ACC112 (cell line): Measurements from ENCODE around the gene GRID1.

Experiments
- H2AFZ ChIP-seq: fragments of 200-600 bp; sonication (generic); one replicate; pipeline ENCODE4 v1.6.0; 2017; ENCODE audit warnings: antibody characterized with exemption, low read length; ENCODE audit not compliant: unreplicated experiment
- H3K27ac ChIP-seq: fragments of 200-600 bp; sonication (generic); 2 replicates; pipeline ENCODE4 v1.5.1; 2014; ENCODE audit warnings: low read depth, mild to moderate bottlenecking, antibody characterized with exemption, low read length, moderate library complexity
- H3K27me3 ChIP-seq: fragments of 200-600 bp; sonication (generic); 2 replicates; pipeline ENCODE4 v1.6.1; 2014; ENCODE audit warnings: mild to moderate bottlenecking, antibody characterized with exemption, low read length, moderate library complexity, mixed read lengths; ENCODE audit not compliant: insufficient read depth
- H3K36me3 ChIP-seq: fragments of 200-600 bp; sonication (generic); 2 replicates; pipeline ENCODE4 v1.6.1; 2016; ENCODE audit warnings: mild to moderate bottlenecking, antibody characterized with exemption, low read length, moderate library complexity, mixed read lengths; ENCODE audit not compliant: insufficient read depth
- H3K4me1 ChIP-seq: fragments of 200-600 bp; sonication (generic); one replicate; pipeline ENCODE4 v1.6.1; 2016; ENCODE audit warnings: low read length, mixed read lengths; ENCODE audit not compliant: insufficient read depth, unreplicated experiment, control insufficient read depth
- H3K4me3 ChIP-seq: fragments of 200-600 bp; sonication (generic); 2 replicates; pipeline ENCODE4 v1.5.1; 2014; ENCODE audit warnings: mild to moderate bottlenecking, low read depth, low read length
- H3K79me2 ChIP-seq: fragments of 200-600 bp; sonication (generic); one replicate; pipeline ENCODE4 v1.6.0; 2016; ENCODE audit warnings: low read length; ENCODE audit not compliant: control insufficient read depth, unreplicated experiment, insufficient read depth

Gene GRID1

DNA sequence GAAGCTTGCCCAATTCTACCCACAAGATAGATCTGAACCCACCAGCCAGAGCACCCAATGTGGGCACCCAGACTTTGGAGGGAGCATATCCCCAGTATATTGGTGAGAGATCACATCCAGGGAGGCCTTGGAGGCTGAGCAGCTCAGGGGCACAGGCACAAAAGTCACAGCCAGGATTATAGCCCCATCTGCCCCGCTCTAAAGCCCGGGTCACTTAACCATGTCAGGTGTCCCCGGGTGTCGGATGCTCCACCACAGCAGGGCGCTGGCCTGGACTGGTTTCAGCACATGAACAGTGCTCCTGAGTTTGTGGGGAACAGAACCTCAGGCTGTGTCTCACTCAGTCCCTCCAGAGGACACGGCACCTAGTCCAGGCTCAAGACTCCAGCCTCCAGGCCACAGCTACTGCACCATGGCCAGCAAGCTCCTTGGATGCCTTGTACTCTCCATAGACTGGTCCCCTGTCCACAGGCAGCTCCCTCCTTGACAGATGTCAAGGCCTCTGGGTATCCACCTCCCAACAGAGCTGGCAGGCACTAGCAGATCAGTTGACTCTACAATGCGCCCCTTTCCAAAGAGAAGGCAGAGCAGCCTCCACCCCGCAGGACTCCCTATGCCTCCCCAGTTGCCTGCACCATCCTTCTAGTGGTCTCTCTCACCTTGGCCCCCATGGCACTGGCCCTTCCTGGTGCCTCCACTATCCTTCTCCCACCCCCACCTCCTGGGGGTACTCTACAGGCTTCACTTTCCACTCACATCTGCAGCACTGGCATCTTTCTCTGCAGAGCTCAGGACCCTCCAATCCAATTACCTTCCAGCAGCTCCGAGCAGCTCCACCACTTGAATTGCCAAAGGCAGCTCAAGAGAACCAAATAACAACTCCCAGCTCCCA is 306.0 kb downstream of the GRID1 start:
- Histone ChIP-seq H2AFZ (no peak overlapping the region), H3K4me3 (no peak overlapping the region), H3K36me3 (no peaks in the 10 kb centered on the region)

DNA sequence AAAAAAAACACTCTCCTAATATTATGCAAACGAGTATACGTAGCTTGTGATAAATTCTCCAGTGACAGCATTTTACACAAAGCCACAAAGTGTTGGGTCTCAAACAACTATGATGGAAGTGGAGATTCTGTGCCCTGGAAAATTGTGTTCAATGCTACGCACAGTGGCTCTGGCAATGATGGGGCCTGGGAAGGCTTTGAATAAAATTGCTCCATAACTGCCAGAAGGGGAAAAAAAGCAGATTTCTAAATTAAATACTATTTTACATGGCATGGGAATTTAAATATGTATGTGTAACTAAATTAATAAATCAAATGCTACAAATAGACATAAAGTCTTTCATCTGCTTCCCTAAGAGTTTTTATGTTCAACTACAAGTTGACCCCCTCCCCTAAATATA is 306.7 kb downstream of the GRID1 start:
- Histone ChIP-seq H3K36me3 (no peaks in the 10 kb centered on the region), H3K27ac (no peak overlapping the region), H3K4me3 (no peak overlapping the region), H3K4me1 (no peaks in the 10 kb centered on the region), H2AFZ (no peak overlapping the region), H3K79me2 (no peaks in the 10 kb centered on the region), H3K27me3 (no peaks in the 10 kb centered on the region)

More for the DNA sequence above, 306.0 kb downstream of the GRID1 start:
- Histone ChIP-seq H3K4me1 (no peaks in the 10 kb centered on the region), H3K27me3 (no peaks in the 10 kb centered on the region), H3K27ac (no peak overlapping the region), H3K79me2 (no peaks in the 10 kb centered on the region)

DNA sequence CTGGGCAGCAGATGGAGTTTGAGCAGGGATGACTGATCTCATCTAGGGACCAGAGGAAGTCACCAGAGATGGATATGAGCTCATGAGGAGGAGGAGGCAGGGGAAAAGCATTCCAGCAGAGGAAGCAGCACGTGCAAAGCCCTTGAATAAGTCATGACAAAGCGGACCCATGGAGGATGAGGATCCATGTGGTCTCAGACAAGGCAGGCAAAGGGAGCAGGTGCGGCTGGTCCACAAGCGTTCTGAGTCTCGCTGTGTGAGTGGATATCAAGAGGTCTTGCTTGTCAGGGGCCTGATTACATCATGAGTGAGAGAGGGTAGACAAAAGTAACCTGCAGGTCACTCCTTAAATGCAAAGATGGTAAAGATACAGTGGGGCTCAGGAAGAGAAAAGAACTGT is 307.6 kb downstream of the GRID1 start:
- H2AFZ ChIP-seq, result no peak overlapping the region
- H3K27ac ChIP-seq, result no peak overlapping the region
- no peaks in the 10 kb centered on the region for H3K79me2 ChIP-seq
- H3K4me1 ChIP-seq, result no peaks in the 10 kb centered on the region
- no peaks in the 10 kb centered on the region for H3K36me3 ChIP-seq
- no peaks in the 10 kb centered on the region for H3K27me3 ChIP-seq
- H3K4me3 ChIP-seq, result no peak overlapping the region

DNA sequence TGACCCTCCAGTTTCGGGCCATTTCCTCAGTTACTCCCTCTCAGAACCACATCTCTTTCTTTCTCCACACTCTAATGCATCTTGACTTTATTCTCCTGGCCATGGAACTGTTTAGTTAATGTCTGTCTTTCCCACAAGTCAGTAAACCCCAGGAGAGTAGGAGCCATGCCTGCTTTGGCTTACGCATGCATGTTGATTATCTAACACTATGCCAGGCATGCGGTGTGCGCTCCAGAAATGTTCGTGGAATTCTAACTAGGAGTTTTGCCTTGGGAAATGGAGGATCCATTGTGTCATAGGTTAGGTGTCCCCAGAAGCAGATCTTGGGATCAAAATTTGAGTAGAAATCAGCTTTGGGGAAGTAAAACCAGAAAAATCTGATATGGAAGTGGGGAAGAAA is 308.9 kb downstream of the GRID1 start:
- Histone ChIP-seq H3K79me2 (no peaks in the 10 kb centered on the region), H3K4me3 (no peak overlapping the region), H3K27ac (no peak overlapping the region)

DNA sequence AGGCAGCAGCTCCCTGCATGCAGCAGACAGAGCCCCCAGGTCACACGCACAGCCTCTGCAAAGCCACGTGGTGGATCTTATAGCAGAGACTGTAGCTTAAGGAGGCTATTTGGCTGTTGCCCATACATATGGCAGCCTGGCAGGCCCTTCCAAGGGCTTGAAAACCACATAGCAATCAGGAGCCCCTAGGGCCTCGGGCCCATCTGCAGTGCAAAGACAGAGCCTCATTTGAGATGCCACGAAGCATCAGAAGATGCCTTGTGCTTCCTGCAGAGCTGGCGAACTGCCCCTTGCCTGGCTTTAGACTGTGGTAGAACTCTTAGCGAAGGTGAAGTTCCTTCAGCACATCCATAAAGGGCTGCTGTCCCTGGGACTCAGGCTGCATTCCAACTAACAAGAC is 309.9 kb downstream of the GRID1 start:
- H2AFZ ChIP-seq, result no peak overlapping the region

More for the DNA sequence above, 308.9 kb downstream of the GRID1 start:
- H3K36me3 ChIP-seq, result no peaks in the 10 kb centered on the region
- no peak overlapping the region for H2AFZ ChIP-seq
- no peaks in the 10 kb centered on the region for H3K27me3 ChIP-seq
- H3K4me1 ChIP-seq, result no peaks in the 10 kb centered on the region

DNA sequence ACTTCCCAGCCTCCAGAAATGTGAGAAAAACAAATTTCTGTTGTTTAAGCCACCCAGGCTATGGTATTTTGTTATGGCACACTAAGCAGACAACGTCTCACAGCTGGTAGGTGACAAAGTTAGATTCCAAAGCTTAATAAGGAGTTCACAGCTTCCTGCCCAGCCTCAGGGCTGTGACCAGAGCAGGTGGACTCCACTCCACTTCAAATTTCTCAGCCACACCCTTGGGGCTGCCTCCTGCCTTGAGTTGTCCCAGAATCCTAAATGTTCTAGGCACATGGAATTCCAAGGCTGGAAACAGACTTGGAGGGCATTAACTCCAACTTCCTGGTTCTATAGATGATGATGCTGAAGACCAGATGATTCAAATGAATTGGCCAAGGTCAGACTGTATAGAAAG is 310.7 kb downstream of the GRID1 start:
- H2AFZ ChIP-seq, result no peak overlapping the region
- H3K27ac ChIP-seq, result no peak overlapping the region
- H3K4me1 ChIP-seq, result no peaks in the 10 kb centered on the region
- no peak overlapping the region for H3K4me3 ChIP-seq
- no peaks in the 10 kb centered on the region for H3K27me3 ChIP-seq
- H3K79me2 ChIP-seq, result no peaks in the 10 kb centered on the region
- no peaks in the 10 kb centered on the region for H3K36me3 ChIP-seq

More for the DNA sequence above, 309.9 kb downstream of the GRID1 start:
- Histone ChIP-seq H3K27me3 (no peaks in the 10 kb centered on the region), H3K79me2 (no peaks in the 10 kb centered on the region), H3K4me1 (no peaks in the 10 kb centered on the region), H3K36me3 (no peaks in the 10 kb centered on the region), H3K4me3 (no peak overlapping the region), H3K27ac (no peak overlapping the region)

DNA sequence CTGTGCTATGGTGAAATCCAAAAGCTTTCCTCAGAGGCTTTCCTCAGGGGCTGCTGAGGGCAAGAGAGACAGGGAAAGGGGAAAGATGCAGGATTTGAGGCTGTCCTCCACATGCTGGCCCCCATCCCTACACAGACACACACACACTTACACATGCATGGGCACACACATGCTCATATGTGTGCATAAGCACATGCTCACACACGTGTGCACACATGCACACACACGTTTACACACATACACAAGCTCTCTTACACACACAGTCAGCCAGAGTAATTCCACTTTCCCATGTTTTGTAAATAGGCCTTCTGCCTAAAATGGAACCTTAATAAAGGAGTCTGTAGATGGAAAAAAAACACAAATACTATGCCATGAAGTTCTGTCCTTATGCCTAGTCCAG is 312.9 kb downstream of the GRID1 start:
- no peak overlapping the region for H3K27ac ChIP-seq
- no peaks in the 10 kb centered on the region for H3K4me1 ChIP-seq
- no peaks in the 10 kb centered on the region for H3K79me2 ChIP-seq
- no peak overlapping the region for H2AFZ ChIP-seq
- H3K27me3 ChIP-seq, result no peaks in the 10 kb centered on the region
- H3K4me3 ChIP-seq, result no peak overlapping the region
- H3K36me3 ChIP-seq, result no peaks in the 10 kb centered on the region

DNA sequence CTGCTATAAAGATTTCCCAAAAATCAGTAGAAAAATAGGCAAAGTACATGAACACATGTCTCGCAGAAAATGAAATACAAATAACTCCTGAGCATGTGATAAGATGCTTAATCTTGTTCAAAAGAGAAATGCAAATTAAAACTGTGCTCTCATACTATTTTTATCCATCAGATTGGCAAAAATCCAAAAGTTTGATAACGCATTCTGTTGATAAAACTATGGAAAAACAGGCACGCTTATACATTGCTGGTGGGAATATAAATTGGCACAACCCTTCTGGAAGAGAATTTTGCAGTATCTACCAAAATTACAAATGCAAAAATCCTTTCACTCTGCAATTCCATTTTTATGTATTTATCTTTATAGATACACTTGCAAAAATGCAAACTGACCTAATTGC is 315.0 kb downstream of the GRID1 start:
- Histone ChIP-seq H3K27ac (no peak overlapping the region), H3K36me3 (no peaks in the 10 kb centered on the region), H2AFZ (no peak overlapping the region), H3K79me2 (no peaks in the 10 kb centered on the region), H3K4me3 (no peak overlapping the region), H3K4me1 (no peaks in the 10 kb centered on the region), H3K27me3 (no peaks in the 10 kb centered on the region)

DNA sequence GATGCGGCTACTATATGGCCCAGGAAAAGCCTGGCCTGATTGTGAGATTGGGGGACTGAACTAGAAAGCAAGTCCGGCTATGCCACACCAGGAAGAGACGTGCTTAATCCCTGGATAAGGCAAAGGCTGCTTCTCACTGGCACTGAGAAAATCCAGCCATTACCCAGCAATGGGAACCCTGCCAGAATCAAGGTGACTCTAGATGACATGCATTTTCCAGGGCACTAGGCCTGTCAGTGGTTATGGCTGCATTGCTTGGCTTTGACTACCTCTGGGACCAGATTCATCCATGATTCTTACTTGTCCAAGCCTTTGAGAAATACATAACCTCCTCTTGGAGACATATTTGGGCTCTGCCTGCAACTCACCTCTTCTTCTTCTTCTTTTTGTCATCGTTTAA is 317.2 kb downstream of the GRID1 start:
- Histone ChIP-seq H3K4me3 (no peak overlapping the region), H3K79me2 (no peaks in the 10 kb centered on the region), H3K27me3 (no peaks in the 10 kb centered on the region), H2AFZ (no peak overlapping the region), H3K4me1 (no peaks in the 10 kb centered on the region), H3K36me3 (no peaks in the 10 kb centered on the region), H3K27ac (no peak overlapping the region)

DNA sequence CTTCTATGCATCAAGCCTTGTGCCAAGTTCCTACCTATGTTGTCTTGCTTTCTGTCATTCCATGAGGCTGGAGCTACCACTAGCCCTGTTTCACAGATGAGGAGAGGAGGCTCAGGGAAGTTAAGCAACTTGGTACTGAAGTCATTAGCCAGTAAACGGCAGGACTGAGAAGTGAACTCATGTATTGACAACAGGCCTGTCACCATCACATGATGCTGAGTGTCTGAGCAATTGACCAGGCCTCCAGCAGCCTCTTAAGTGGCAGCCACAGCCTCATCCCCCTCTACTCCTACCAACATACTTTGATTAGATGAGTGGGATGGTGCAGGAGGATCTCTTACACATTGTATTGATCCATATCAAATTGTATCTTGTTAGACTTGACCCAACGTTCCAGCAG is 317.6 kb downstream of the GRID1 start:
- no peak overlapping the region for H3K4me3 ChIP-seq
- H3K4me1 ChIP-seq, result no peaks in the 10 kb centered on the region
- no peaks in the 10 kb centered on the region for H3K79me2 ChIP-seq
- H2AFZ ChIP-seq, result no peak overlapping the region
- no peak overlapping the region for H3K27ac ChIP-seq
- H3K36me3 ChIP-seq, result no peaks in the 10 kb centered on the region
- no peaks in the 10 kb centered on the region for H3K27me3 ChIP-seq

DNA sequence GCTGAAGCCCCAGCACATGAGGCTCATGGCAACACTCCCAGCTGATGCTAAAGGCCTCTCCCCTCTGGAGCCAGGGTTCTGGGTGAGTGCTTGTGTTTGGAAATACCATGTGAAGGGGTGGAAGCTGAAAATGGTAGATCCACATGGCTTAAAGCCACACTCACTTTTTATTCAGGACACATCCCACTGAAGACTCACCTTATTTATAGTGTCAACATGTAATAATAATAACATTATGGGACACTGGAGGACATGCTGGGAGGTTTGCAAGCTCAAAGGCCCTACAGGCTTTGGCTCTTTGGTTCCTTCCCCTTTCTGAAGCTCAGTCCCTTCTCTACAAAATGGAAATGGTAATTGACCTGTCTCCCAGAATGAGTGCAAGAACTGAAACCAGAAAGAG is 318.0 kb downstream of the GRID1 start:
- Histone ChIP-seq H3K27me3 (no peaks in the 10 kb centered on the region), H3K27ac (no peak overlapping the region), H2AFZ (no peak overlapping the region), H3K4me3 (no peak overlapping the region), H3K79me2 (no peaks in the 10 kb centered on the region), H3K36me3 (no peaks in the 10 kb centered on the region), H3K4me1 (no peaks in the 10 kb centered on the region)
